Gastrocnemius medialis (tissue), 4 donors: Measurements from ENCODE around the gene PXDN.

Experiments
- CTCF ChIP-seq, 5 experiments: fragments of 450-650 bp in 3 of 5; fragments of 200-600 bp in 2 of 5; sonication (generic) in 2 of 5; IDR thresholded peaks in 4 of 5; conservative IDR thresholded peaks in 1 of 5; 1 replicate in 4 of 5; 2 replicates in 1 of 5; pipeline ENCODE4 v1.5.1; 2016 to 2019; ENCODE audit warnings: antibody characterized with exemption in 5 of 5, mild to moderate bottlenecking in 3 of 5, moderate library complexity in 3 of 5
- POLR2A ChIP-seq, 2 donors: fragments of 450-650 bp; IDR thresholded peaks; one replicate each; pipeline ENCODE4 v1.6.1; 2017; ENCODE audit warnings: antibody characterized with exemption in 2 of 2, mild to moderate bottlenecking in 2 of 2, moderate library complexity in 2 of 2

- TF ChIP-seq CTCF (IDR thresholded peaks at IDR 0.05 in 4 of 5, conservative IDR thresholded peaks at IDR 0.05 in 1 of 5) (no peak), POLR2A (IDR thresholded peaks at IDR 0.05) (no peak)
These were observed 131.3 kb downstream of the PXDN start for GRCh38 chr2:1613078-1613445.
